Liver (tissue), 9 donors: ENCODE results near the gene EEIG1. TPM values are rescaled to one million over a fixed set of nuclear protein-coding genes. Genes with fewer than 3 reads are reported as not detected.

Source experiments
- DNase-seq: peaks from one replicate; pipeline ENCODE4 v3.0.0-alpha.2; 2017; ENCODE audit warnings: low spot score
- H3K27ac ChIP-seq, 2 donors: one replicate each; pipeline ENCODE4 v1.7.0; 2013; ENCODE audit warnings: inconsistent platforms in 2 of 2, low read length in 2 of 2, control low read depth in 1 of 2, low read depth in 1 of 2, mild to moderate bottlenecking in 1 of 2
- H3K27me3 ChIP-seq, 4 donors: one replicate each; pipeline versions ENCODE4 v1.6.1 to v1.7.0; 2013; ENCODE audit warnings: low read length in 3 of 4, inconsistent platforms in 1 of 4, mild to moderate bottlenecking in 1 of 4, moderate library complexity in 1 of 4; ENCODE audit not compliant: control insufficient read depth in 4 of 4, insufficient read depth in 4 of 4
- H3K36me3 ChIP-seq, 4 donors: one replicate each; pipeline versions ENCODE4 v1.6.1 to v1.7.0; 2013; ENCODE audit warnings: low read length in 3 of 4, mild to moderate bottlenecking in 3 of 4, low read depth in 1 of 4, moderate library complexity in 1 of 4; ENCODE audit not compliant: control insufficient read depth in 4 of 4, insufficient read depth in 3 of 4
- H3K4me1 ChIP-seq, 4 donors: one replicate each; pipeline versions ENCODE4 v1.6.1 to v1.7.0; 2013; ENCODE audit warnings: low read length in 3 of 4, mild to moderate bottlenecking in 3 of 4, moderate library complexity in 1 of 4; ENCODE audit not compliant: control insufficient read depth in 4 of 4, insufficient read depth in 4 of 4
- H3K4me3 ChIP-seq, 3 donors: one replicate each; pipeline versions ENCODE4 v1.6.1 to v1.7.0; 2013; ENCODE audit warnings: low read length in 3 of 3, control low read depth in 1 of 3, low read depth in 1 of 3, mild to moderate bottlenecking in 1 of 3
- H3K9ac ChIP-seq, 2 donors: one replicate each; pipeline ENCODE4 v1.7.0; 2013; ENCODE audit warnings: low read length in 2 of 2, mild to moderate bottlenecking in 2 of 2, moderate library complexity in 2 of 2, control low read depth in 1 of 2, low read depth in 1 of 2
- H3K9me3 ChIP-seq, 4 donors: one replicate each; pipeline versions ENCODE4 v1.6.1 to v1.7.0; 2013; ENCODE audit warnings: low read length in 3 of 4; ENCODE audit not compliant: control insufficient read depth in 4 of 4
- ATF3 ChIP-seq: IDR thresholded peaks from 2 replicates; pipeline ENCODE4 v1.6.1; 2016; ENCODE audit warnings: antibody characterized with exemption
- EGR1 ChIP-seq, 2 donors: IDR thresholded peaks; 2 replicates each; pipeline ENCODE4 v1.6.1; 2016 to 2018; ENCODE audit warnings: antibody characterized with exemption in 2 of 2, low read depth in 2 of 2
- FOXA1 ChIP-seq: IDR thresholded peaks from 2 replicates; pipeline ENCODE4 v1.6.1; 2016; ENCODE audit warnings: antibody characterized with exemption
- FOXA2 ChIP-seq: IDR thresholded peaks from 2 replicates; pipeline ENCODE4 v1.6.1; 2016; ENCODE audit warnings: antibody characterized with exemption
- GABPA ChIP-seq, 2 donors: IDR thresholded peaks in 1 of 2; conservative IDR thresholded peaks in 1 of 2; 2 replicates each; pipeline ENCODE4 v1.6.1; 2016; ENCODE audit warnings: antibody characterized with exemption in 2 of 2, mild to moderate bottlenecking in 1 of 2, moderate library complexity in 1 of 2
- HNF4A ChIP-seq, 2 donors: conservative IDR thresholded peaks; 2 replicates each; pipeline ENCODE4 v1.6.1; 2016; ENCODE audit warnings: antibody characterized with exemption in 2 of 2, mild to moderate bottlenecking in 2 of 2
- HNF4G ChIP-seq: IDR thresholded peaks from 2 replicates; pipeline ENCODE4 v1.6.1; 2016; ENCODE audit warnings: antibody characterized with exemption
- JUND ChIP-seq, 2 donors: IDR thresholded peaks; 2 replicates each; pipeline ENCODE4 v1.6.1; 2016; ENCODE audit warnings: antibody characterized with exemption in 2 of 2
- NR2F2 ChIP-seq: IDR thresholded peaks from 2 replicates; pipeline ENCODE4 v1.6.1; 2016; ENCODE audit warnings: antibody characterized with exemption
- RAD21 ChIP-seq, 2 donors: IDR thresholded peaks; 2 replicates each; pipeline ENCODE4 v1.6.1; 2016; ENCODE audit warnings: antibody characterized with exemption in 2 of 2, mild to moderate bottlenecking in 2 of 2
- RXRA ChIP-seq, 2 donors: IDR thresholded peaks; 2 replicates each; pipeline ENCODE4 v1.6.1; 2017 to 2018; ENCODE audit warnings: antibody characterized with exemption in 2 of 2, mild to moderate bottlenecking in 1 of 2
- SP1 ChIP-seq: IDR thresholded peaks from 2 replicates; pipeline ENCODE4 v1.6.1; 2018; ENCODE audit warnings: antibody characterized with exemption, mild to moderate bottlenecking
- TAF1 ChIP-seq: conservative IDR thresholded peaks from 2 replicates; pipeline ENCODE4 v1.6.1; 2016; ENCODE audit warnings: antibody characterized with exemption, mild to moderate bottlenecking
- WGBS: extraction: QIAGEN DNeasy Blood & Tissue Kit; methylation state at CpG from one replicate; pipeline ENCODE4 v1.1.7; 2013; 5-methylcytosine and 5-hydroxymethylcytosine counted together
- polyA plus RNA-seq, 2 donors: library from polyadenylated mRNA; stranded (reverse) in 1 of 2; unstranded in 1 of 2; fragments of 200-250 nt in 1 of 2; fragments of >200 nt in 1 of 2; fragmentation: Nextera tagmentation in 1 of 2; extraction: Ambion mirVana in 1 of 2; gene quantifications; one replicate each; pipeline versions ENCODE4 v1.2.1 to v1.2.3, GENCODE V29; 2013 to 2015
- total RNA-seq, 2 donors: library from RNA; depleted of rRNA; stranded (reverse); fragments of >200 nt; gene quantifications; one replicate each; pipeline ENCODE4 v1.2.3, GENCODE V29; 2014
- TF ChIP-seq, protein P1 (sequence below): IDR thresholded peaks from 2 replicates; pipeline ENCODE4 v1.6.1; 2016; ENCODE audit warnings: antibody characterized with exemption, mild to moderate bottlenecking
- donor health status: healthy.
- donor health status: healthy.
- donor health status: healthy.
- donor health status: healthy.
- donor health status: healthy.

EEIG1 gene
- total and polyA plus RNA-seq, 4 donors, result 4.9 to 14.3 (median 8.9) TPM

DNA sequence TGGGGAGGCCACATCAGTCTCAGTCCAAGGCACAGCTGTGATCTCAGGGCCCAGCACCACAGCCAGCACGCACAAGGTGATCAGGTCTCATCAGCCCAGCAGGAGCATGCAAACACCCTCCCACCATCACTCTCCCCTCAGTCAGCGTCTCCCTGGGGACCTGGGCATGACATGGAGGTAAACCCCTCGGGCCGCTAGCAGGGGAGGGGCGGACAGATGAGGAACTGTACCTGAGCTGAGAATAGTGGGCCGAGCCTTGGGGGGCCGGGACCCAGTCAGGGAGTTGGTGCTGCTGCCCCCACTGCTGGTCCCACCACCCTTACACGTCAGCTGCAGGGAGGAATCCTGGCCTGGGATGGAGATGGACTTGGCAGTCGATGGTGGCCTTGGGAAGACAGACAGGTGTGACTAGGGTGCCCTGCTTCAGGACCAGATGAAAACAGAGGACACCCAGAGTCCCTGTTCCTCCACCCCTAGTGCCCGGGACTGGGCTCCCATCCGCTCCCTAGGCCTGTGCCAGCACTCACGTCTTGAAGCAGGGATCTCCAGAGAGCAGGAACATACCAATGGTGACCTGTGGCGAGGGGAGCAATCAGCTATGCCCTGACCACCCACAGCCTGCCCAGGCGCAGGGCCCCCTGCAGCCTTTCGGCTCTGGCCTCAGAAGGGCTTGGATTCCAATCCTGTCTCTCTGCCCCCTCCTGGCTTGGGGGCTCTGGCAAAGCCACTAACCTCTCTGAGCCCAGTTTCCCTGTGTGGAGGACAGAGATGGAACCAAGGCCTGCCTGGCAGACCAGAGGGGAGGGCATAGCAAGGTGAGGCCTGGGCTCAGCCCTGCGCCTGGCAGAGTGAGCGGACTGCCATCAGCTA lies 32.7 kb downstream of the EEIG1 start:
- Histone ChIP-seq H3K4me3 (no peak overlapping the region), H3K9me3 (no peaks in the 10 kb centered on the region), H3K4me1 (peaks cover 2 to 14% (median 8%) of the 10 kb centered on the region in 4 donors), H3K9ac (no peak overlapping the region), H3K36me3 (peaks cover 2 to 36% (median 15%) of the 10 kb centered on the region in 4 donors), H3K27me3 (no peaks in the 10 kb centered on the region), H3K27ac (no peak overlapping the region)
- WGBS, result 89% methylated on average over 17 of the region's 17 CpGs
- no peak for TF ChIP-seq NR2F2
- TF ChIP-seq GABPA (IDR thresholded peaks at IDR 0.05 in 1 of 2, conservative IDR thresholded peaks at IDR 0.05 in 1 of 2), result no peak
- TF ChIP-seq FOXA1, result no peak
- no peak for DNase-seq

DNA sequence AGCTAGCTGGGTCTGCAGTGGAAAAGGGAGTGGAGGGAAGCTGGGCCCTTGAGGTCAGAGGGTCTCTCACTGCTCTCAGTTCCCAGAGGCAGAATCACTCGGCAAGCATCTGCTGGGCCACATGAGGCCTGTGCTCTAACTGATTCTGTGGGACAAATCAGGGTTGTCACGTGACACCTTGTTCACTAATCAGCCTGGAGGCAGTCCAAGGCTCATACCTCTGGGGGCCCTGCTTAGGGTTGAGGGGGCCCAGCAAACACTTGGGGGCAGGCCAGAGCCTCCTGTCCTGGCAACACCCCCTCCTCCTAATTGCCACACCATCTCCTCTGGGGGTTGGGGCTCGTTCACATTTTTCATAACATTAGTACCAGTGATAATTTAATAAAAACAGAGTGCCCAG lies 34.1 kb downstream of the EEIG1 start:
- no peak for TF ChIP-seq HNF4G
- no peak for TF ChIP-seq GABPA (IDR thresholded peaks at IDR 0.05 in 1 of 2, conservative IDR thresholded peaks at IDR 0.05 in 1 of 2)
- no peak for TF ChIP-seq NR2F2
- TF ChIP-seq RXRA (IDR thresholded peaks at IDR 0.05), result no peak
- TF ChIP-seq FOXA2, result no peak
- TF ChIP-seq TAF1, result no peak
- no peak for TF ChIP-seq RAD21 (IDR thresholded peaks at IDR 0.05)
- no peak for TF ChIP-seq HNF4A (conservative IDR thresholded peaks at IDR 0.05)
- no peak for TF ChIP-seq SP1
- no peak for TF ChIP-seq FOXA1
- no peak for TF ChIP-seq JUND (IDR thresholded peaks at IDR 0.05)
- TF ChIP-seq ATF3, result no peak
- TF ChIP-seq EGR1 (IDR thresholded peaks at IDR 0.05; ENCODE audit: low read depth in 2 of 2), result no peak
- TF ChIP-seq, protein P1, sequence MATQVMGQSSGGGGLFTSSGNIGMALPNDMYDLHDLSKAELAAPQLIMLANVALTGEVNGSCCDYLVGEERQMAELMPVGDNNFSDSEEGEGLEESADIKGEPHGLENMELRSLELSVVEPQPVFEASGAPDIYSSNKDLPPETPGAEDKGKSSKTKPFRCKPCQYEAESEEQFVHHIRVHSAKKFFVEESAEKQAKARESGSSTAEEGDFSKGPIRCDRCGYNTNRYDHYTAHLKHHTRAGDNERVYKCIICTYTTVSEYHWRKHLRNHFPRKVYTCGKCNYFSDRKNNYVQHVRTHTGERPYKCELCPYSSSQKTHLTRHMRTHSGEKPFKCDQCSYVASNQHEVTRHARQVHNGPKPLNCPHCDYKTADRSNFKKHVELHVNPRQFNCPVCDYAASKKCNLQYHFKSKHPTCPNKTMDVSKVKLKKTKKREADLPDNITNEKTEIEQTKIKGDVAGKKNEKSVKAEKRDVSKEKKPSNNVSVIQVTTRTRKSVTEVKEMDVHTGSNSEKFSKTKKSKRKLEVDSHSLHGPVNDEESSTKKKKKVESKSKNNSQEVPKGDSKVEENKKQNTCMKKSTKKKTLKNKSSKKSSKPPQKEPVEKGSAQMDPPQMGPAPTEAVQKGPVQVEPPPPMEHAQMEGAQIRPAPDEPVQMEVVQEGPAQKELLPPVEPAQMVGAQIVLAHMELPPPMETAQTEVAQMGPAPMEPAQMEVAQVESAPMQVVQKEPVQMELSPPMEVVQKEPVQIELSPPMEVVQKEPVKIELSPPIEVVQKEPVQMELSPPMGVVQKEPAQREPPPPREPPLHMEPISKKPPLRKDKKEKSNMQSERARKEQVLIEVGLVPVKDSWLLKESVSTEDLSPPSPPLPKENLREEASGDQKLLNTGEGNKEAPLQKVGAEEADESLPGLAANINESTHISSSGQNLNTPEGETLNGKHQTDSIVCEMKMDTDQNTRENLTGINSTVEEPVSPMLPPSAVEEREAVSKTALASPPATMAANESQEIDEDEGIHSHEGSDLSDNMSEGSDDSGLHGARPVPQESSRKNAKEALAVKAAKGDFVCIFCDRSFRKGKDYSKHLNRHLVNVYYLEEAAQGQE, result no peak
- H3K9me3 ChIP-seq, result no peaks in the 10 kb centered on the region
- WGBS, result 77% methylated on average over 3 of the region's 3 CpGs
- no peaks in the 10 kb centered on the region for H3K27me3 ChIP-seq
- no peak overlapping the region for H3K9ac ChIP-seq
- no peak for DNase-seq
- H3K4me3 ChIP-seq, result no peak overlapping the region
- H3K36me3 ChIP-seq, result peaks cover 9 to 45% (median 17%) of the 10 kb centered on the region in 4 donors
- peaks cover 0 to 6% (median 2%) of the 10 kb centered on the region in 4 donors for H3K4me1 ChIP-seq
- H3K27ac ChIP-seq, result no peak overlapping the region

GRCh38 chr9:127945942-127946341 lies 34.8 kb downstream of the EEIG1 start:
- no peaks in the 10 kb centered on the region for H3K9me3 ChIP-seq
- peaks cover 0 to 2% (median under 1%) of the 10 kb centered on the region in 4 donors for H3K4me1 ChIP-seq
- TF ChIP-seq SP1, result no peak
- H3K36me3 ChIP-seq, result peaks cover 10 to 45% (median 17%) of the 10 kb centered on the region in 4 donors
- H3K27me3 ChIP-seq, result no peaks in the 10 kb centered on the region
- 88% methylated on average over 9 of the region's 9 CpGs for WGBS
- H3K27ac ChIP-seq, result no peak overlapping the region
- no peak for DNase-seq
- no peak overlapping the region for H3K9ac ChIP-seq
- no peak overlapping the region for H3K4me3 ChIP-seq
